ENCODE measurements around the gene RECQL5. TPM values are rescaled to one million over a fixed set of nuclear protein-coding genes. Genes with fewer than 3 reads are reported as not detected.

RECQL5 gene
- total RNA-seq, 1 donor from 2014 or later: 9.8 TPM

DNA sequence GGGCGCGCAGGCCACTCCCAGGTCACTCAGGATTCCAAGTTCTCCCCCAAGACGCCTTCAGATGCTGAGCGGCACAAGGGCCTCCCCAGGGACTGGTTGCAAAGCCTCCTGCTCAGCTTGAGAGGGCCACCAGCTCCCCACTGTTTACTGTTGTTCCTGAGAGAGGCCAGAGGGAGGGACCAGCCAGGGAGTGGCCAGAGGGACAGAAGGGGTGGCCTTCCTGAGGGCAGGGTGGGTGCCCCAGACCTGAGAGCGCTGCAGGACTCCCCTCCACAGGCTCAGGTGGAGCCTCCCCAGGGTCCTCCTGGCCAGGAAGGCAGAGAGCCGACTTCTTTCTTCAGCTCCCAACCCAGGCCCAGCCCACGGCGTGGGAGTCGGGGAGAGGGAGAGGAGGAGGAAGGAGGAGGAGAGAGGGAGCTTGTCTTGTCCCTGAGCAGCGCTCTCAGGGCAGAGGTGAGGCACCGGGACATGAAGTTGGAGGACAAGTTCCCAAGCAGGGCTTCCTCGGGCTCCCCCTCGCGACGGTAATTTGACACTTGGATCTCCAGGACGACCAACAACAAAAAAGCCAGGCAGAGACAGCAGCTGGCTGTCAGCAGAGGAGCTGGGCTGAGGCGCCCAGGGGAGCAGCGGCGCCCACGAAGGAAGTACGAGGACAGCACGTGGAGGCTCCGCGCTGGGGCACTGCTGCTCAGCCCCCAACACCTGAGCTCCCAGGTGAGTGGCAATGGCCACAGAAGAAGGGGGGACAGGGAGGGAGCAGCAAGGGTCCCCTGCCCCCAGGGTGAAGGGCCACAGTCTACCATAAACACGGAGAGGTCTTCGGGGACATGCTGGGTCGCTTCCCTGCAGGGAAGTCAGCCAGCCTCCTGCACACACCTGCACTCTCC is 33.2 kb downstream of the RECQL5 start:
- peak; percentile 81 for DNase-seq

DNA sequence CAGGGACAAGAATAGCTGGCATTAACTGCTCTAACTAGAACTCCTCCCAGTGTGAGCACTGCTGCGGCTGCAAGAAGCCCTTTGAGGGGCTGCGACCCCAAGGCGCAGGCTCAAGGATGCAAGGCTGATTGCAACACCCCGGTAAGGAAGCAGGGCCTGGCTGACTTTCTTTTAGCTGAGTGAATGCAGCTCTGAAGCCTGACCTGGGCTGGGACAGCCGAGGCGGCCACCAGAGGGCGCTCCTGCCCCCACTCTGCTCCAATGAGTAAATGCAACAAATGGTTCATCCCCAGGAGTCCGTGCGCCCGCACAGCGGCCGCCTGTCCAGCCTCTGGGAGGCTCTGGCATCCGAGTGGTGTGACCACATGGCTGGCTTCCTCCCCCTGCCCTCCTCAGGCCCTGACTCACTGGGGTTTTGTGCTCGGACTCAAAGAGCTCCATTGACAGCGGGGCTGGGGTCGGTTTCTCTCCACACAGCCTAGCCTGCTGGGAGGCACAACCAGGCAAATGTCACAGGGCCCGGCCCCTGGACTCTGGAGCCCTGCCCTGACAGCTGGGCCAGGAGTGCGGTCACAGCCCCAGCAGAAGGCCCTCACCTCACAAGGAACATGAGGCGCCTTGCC is 34.0 kb downstream of the RECQL5 start, which contains the start of gene SMIM5:
TSS of gene SMIM5 (plus strand) at position 572 of the 623 bp plus-strand sequence. CDS start 6,768 bp downstream, outside the sequence.
- peak; percentile 94 for DNase-seq

DNA sequence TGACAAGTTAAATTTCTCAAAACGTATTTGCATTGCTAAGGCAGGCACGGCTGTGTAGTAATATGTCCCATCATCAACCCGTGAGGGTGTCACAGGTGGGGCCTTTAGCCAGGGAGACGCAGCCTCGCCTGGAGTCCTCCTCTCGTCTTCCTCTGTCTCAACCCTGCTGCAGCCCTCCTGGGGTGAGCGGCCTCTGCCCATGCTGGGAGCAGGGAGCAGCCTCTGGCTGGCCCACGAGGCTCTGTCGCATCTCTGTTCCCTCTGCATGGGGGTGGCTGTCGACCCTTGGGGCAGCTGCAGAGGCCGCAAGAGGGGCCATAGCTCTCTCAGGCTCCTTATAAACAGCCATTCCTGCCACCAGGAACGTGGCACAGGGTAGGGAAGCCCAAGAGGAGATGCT is 34.5 kb downstream of the RECQL5 start:
- DNase-seq: no peak

DNA sequence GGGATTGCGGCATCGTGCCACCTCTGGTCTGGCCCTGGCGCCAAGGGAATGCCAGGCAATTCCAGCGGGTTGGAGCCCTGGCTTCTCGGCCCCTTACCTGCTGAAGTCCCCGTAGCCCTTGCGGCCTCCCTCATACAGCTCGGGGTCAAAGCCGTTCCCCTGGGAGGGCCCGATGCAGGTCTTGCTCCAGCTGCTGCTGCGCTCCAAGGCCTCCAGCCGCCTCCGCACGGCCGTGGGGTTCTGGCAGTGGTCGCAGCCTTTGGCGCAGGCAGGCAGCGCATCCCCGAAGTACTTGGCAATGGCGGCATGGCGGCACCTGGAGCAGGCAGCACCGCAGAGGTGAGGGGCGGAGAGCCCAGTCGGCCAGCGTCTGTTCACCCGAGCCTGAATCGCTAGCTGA is 35.6 kb downstream of the RECQL5 start:
- DNase-seq: no peak

DNA sequence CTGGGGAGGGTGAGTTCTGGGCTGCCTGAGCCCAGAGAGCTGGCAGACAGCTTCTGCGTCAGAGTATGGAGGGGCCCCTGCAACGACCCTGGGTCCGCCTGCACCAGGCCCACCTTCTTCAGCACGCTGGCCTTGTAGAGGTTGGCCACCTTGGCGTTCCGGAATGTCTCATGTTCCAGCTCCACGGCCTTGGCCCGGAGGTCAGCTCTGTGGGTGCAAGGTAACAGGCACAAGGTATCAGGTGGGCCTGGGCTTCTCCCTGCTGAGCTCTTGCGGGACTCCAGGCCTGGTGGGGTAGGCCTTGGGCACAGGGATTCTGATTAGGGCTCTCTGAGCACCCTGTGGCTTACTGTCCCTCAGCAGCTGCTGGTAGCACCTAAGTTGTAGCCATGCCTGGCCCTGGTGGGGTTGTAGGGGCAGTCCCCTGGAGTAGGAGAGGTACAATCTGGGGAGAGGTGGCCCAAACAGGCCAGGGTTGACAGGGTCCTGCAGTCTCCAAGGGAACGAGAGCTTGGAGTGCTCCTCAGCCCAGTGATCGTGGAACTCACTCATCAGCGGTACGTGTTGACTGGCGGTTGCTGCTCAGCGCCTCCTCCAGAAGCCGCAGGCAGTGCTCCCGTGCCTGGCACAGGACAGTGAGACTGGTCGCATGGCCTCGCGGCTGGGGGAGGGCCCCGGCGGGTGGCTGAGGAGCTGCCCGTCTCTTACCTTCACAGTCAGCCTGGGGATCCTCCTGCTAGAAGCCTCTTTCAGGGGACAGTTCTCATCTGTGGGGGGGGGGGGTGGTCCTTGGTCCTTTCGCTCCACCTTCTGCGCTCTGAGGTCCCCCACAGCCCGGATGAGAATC is 36.7 kb downstream of the RECQL5 start:
- DNase-seq: no peak

DNA sequence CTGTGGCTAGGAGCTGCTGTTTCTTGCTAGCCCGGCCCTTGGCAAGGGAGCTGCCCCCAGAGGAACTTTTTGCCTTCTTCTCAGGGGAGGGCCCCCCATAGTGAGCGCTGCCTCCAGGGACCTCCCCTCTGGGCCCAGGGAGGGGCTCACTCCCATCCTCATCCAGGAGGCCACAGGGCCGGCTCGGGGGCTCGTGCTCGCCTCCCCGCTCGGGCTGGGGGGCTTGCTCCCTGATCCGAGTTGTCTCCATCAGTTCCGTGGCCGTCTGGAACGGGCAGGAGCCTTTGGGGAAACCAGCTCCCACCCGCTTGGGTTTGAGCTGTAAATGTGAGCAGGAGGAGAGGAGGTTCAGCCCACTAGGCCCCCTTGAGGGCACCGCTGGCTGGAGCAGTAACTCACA is 37.8 kb downstream of the RECQL5 start:
- DNase-seq: no peak

DNA sequence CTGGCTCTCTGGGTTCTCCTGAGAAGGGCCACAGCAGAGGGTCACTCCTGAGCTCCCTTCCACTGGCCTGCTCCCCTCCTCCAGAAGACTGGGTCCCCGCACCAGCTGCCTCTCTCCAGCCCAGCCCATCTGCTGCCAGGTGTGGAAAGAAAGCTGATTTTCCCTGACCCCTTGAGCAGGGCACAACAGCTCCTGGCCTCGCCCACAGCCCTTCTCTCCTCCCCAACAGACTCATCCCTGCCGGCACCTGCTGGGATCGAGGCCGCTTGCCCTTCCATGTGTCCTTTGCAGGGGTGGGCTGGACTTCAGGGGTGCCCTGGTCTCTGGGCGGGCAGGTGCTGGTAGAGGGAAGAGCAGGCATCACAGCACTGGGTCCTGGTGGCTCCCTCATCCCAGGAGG is 38.5 kb downstream of the RECQL5 start:
- no peak for DNase-seq

DNA sequence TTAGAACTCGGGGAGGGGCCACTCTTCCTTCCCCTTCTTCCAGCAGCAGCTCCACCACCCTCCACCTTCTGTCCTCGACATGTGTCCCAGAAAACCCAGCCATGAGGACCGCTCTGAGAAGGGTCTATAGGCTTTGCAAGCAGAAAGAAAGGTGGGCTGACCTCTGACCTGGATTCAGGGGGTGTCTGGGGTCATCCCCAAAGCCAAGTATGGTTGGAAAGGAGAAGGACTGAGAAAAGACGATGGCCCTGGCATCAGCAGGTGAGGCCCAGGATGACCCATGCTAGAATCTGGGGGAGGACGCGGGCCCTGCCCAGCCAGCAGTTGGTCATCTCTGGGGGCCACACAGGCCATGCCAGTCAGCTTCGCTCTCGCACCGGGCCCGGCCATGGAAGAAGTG is 39.9 kb downstream of the RECQL5 start:
- DNase-seq: no peak

DNA sequence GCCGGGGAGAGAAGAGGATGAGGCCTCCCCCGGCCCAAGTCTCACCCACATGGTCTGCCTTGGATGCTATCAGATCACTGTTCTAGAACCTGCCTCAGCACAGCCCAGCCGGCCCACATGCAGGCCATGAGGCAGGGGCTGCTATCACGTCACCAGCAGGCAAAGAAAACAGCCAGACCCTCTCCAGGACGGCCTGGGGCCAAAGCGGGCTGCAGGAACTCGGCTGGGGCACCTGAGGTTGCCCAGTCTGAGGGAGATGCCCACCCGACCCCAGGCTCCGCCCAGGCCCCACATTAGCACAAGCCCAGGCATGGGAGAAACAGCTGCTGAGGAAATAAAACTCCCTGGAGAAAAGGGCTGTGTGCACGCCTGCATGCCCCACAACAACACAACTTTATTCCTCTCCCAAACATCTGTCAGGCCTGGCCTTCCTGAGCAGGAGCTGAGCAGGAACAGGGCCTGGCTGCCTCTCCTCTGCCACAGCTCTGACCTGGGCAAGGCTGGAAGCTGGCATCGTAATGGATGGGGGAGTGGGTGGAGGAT is 40.4 kb downstream of the RECQL5 start:
- DNase-seq: no peak

DNA sequence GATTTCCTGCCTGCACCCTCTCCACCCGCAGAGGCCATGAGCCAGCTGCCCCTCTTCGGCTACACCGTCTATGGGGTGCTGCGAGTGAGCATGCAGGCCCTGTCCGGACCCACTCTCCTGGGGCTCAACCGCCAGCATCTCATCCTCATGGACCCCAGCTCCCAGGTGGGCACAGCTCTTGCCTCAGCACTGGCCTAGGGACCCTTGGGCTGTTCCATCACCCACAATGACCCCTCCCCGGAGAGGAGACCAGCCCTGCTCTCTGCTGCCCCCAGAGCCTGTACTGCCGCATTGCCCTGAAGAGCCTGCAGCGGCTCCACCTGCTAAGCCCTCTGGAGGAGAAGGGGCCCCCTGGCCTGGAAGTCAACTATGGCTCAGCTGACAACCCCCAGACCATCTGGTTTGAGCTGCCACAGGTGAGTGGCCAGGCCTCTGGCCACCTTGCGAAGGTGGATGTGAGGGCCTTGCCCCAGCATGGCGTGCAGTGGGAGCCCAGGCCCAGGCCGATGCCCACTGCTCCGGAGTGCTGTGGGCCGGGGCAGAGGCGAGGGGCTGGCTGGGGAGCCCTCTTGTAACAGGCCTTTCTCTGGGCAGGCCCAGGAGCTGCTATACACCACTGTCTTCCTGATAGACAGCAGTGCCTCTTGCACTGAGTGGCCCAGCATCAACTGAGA is 41.0 kb downstream of the RECQL5 start:
- no peak for DNase-seq

DNA sequence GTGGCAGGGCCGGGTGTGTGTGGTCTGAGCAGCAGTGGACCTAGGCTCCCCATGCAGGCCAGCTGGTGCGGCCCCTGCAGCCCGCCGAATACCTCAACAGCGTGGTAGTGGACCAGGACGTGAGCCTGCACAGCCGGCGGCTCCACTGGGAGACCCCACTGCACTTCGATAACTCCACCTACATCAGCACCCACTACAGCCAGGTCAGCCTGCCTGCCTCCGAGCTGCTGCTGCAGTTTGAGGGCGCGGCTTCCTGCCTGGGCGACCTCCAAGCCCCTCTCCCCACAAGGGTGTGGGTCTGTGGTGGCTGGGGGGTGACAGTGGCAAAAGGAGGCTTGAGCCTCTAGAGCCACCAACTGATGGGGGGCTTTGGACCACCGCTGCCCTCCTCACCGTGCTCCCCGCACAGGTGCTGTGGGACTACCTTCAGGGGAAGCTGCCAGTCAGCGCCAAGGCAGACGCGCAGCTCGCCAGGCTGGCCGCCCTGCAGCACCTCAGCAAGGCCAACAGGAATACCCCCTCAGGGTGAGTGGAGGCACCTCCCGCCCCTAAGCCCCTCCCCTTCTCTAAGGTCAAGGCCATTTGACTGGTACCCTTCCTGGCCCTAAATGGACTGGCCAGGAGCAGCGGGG is 42.1 kb downstream of the RECQL5 start:
- DNase-seq: no peak

DNA sequence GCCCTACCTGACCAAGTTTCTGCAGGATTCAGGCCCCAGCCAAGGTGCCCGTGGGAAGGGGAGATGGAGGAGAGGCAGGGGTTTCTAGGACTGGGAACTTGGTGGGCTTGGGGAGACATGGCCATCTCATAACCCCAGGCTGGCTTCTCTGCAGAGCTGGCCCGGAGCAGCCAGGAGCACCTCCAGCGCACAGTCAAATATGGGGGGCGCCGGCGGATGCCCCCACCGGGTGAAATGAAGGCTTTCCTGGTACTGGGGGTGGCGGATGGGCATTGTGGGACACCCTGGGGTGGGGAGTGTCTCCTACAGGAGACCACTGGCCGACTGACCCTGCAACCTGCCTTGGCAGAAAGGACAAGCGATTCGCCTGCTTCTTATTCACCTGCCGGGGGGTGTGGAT is 42.9 kb downstream of the RECQL5 start:
- DNase-seq: no peak

DNA sequence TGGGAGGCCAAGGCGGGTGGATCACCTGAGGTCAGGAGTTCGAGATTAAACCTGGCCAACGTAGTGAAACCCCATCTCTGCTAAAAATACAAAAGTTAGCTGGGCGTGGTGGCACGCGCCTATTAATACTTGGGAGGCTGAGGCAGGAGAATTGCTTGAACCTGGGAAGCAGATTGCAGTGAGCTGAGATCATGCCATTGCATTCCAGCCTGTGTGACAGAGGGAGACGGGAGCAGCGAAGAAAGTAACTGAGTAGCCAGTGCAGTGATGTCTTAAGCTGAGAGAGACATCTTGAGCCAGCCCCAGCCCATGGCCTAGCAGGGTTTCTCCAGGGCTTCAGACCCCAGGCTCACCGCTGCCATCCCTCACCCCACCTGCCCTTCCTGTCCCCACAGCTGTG is 43.6 kb downstream of the RECQL5 start:
- no peak for DNase-seq

DNA sequence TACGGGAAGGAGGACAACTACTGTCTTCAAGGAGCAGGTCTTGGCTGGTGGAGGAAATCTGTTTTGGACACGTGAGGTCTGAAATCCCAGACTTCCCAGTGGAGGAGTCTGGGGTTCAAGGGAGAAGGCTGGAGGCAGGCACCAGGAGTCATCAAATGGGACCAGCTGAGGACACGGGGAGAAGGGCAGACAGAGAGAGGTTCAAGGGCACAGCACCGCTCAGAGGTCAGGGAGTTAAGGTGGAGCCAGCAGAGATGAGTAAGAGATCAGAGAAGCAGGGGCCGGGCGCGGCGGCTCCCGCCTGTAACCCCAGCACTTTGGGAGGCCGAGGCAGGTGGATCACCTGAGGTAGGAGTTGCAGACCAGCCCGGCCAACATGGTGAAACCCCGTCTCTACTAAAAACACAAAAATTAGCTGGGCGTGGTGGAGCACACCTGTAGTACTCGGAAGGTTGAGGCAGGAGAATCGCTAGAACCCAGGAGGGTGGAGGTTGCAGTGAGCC is 44.1 kb downstream of the RECQL5 start:
- no peak for DNase-seq

DNA sequence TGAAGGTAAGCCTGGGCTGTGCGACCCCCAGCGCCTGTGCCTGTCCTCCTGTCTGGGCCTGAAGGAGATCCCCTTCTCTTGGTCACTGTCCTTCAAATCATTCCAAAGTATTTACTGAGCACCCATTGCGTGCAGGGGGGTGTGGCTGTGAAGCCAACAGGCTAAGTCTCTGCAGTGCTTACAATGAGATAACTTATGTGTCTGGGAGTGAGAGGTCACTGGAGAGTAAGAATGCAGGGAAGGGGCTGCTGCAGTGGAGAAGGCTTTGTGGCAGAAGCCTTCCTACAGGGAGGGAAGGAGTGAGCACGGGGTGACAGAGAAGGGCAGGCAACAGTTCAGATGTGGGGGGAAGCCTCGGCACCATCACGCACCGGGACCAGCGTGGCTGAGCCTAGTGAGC is 44.9 kb downstream of the RECQL5 start:
- no peak for DNase-seq

DNA sequence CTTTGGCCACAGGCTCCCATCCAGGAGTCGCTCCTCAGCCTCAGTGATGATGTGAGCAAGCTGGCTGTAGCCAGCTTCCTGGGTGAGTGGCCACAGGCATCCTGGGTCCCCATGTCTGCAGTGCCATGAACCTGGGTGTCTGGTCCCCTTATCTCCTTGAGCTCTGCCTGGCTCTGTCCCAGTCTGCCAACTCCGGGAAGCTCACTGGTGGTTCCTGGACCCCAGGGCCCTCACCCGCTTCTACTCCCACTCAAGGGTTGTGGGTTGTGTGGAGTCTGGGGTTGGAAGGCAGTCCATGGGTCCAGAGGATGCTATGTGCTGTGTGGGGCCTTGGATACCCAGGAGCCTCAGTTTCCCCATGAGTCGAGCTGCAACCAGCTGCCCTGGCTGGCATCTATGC is 45.5 kb downstream of the RECQL5 start:
- DNase-seq: no peak

DNA sequence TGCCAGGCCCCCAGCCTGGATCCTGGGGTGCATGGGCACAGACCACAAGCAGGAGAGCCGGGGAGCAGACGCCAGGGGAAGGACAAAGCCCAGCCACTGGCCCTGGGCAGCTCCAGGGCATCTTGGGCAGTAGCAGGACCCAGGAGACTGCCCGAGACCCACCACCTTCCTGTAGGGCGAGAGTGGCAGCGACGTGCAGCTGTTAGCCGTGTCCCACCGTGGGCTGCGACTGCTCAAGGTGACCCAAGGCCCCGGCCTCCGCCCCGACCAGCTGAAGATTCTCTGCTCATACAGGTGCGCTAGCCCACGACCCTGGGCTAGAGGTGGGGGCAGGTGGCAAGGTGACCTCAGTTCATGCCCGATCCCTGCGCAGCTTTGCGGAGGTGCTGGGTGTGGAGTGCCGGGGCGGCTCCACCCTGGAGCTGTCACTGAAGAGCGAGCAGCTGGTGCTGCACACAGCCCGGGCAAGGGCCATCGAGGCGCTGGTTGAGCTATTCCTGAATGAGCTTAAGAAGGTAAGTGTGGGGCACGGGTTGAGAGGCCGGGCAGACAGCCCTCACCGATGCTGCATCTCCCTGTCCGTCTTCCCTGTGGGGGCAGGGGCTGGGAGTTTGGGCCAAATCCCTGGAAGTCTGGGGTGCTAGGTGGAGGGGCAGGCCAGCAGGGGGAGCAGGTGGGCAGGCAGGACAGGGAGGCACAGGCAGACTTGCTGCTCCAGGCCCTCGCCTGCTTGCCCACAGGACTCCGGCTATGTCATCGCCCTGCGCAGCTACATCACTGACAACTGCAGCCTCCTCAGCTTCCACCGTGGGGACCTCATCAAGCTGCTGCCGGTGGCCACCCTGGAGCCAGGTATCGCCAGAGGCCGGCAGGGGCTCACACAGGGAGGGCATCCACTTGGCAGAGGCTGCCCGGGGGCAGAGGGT is 47.2 kb downstream of the RECQL5 start:
- DNase-seq: no peak

DNA sequence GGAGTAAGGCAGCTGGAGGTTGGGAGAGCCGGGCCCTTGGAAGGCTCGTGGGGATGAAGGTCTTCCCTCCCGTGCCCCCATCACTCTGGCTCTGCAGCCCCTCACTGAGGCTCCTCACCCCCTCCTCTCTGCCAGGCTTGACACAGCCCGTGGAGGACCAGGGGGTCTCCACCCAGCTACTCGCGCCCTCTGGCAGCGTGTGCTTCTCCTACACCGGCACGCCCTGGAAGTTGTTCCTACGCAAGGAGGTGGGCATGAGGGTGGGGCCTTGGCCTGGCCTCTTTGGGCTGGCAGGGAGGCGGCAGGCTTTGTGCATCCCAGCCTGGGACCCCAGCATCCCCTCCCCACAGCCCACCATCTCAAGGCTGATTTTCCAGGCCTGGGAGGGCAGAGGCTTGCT is 49.3 kb downstream of the RECQL5 start:
- DNase-seq: no peak

DNA sequence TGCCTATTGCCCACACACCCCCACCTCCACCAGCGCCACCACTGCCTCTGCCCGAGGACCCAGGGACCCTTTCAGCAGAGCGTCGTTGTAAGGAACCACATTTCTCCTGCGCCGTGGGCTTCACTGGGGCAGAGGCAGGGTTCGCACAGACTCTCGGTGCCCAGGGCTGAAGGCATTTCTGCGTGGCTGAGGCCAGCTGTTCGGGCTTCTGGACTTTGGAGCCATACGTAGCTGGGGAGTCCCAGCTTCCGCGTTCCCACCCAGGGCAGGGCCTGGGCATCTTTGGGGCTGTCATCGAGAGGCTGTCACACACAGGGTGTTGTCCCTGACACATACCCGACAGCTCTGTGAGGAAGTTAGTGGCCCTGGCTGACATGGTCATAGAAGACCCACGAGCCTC is 49.7 kb downstream of the RECQL5 start:
- DNase-seq: no peak

DNA sequence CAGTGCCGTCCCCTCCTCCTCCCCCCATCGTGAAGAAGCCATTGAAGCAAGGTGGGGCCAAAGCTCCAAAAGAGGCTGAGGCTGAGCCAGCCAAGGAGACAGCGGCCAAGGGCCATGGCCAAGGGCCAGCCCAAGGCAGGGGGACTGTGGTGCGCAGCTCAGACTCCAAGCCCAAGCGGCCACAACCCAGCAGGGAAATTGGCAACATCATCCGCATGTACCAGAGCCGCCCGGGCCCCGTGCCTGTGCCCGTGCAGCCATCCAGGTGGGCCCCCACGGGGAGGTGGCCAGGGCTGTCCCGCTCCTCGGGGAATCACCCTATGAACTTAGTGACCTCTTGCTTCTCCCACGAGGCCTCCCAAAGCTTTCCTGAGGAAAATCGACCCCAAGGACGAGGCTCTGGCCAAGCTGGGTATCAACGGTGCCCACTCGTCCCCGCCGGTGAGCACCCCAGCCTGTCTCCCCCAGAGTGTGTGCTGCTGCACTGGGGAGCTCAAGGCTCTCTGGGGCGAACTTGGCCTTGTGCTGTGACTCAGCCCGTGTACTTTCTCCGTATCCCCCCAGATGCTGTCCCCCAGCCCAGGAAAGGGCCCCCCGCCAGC is 50.3 kb downstream of the RECQL5 start:
- DNase-seq: no peak

Measured in occipital lobe (tissue), 2 donors.